ENCODE measurements around the gene MAPK12. TPM values are rescaled to one million over a fixed set of nuclear protein-coding genes. Genes with fewer than 3 reads are reported as not detected.

Gene MAPK12
- polyA plus RNA-seq, 1 donor from 2014 or later, result 36.7 TPM

GRCh38 chr22:50217543-50218152 is 43.8 kb downstream of the MAPK12 start:
- H3K79me2 ChIP-seq (replicated peaks; ENCODE audit: insufficient read depth, low read length), result no peaks in the 10 kb centered on the region
- H3K9me3 ChIP-seq (ENCODE audit: low read length), result no peaks in the 10 kb centered on the region
- H3K27me3 ChIP-seq (ENCODE audit: insufficient read depth, low read depth, low read length), result no peaks in the 10 kb centered on the region
- no peaks in the 10 kb centered on the region for H3K9me2 ChIP-seq (ENCODE audit: insufficient read depth, low read length)
- no peaks in the 10 kb centered on the region for H3K36me3 ChIP-seq (ENCODE audit: insufficient read depth, low read length)
- no peaks in the 10 kb centered on the region for H3F3A ChIP-seq (ENCODE audit: insufficient read depth, low read length, poor library complexity, severe bottlenecking)
- H3K27ac ChIP-seq (ENCODE audit: low read length), result no peak overlapping the region
- H3K4me3 ChIP-seq (ENCODE audit: low read length), result no peak overlapping the region
- H2AFZ ChIP-seq (ENCODE audit: low read depth, low read length), result no peak overlapping the region
- H3K9ac ChIP-seq (ENCODE audit: low read length), result no peak overlapping the region
- TF ChIP-seq, protein P1, sequence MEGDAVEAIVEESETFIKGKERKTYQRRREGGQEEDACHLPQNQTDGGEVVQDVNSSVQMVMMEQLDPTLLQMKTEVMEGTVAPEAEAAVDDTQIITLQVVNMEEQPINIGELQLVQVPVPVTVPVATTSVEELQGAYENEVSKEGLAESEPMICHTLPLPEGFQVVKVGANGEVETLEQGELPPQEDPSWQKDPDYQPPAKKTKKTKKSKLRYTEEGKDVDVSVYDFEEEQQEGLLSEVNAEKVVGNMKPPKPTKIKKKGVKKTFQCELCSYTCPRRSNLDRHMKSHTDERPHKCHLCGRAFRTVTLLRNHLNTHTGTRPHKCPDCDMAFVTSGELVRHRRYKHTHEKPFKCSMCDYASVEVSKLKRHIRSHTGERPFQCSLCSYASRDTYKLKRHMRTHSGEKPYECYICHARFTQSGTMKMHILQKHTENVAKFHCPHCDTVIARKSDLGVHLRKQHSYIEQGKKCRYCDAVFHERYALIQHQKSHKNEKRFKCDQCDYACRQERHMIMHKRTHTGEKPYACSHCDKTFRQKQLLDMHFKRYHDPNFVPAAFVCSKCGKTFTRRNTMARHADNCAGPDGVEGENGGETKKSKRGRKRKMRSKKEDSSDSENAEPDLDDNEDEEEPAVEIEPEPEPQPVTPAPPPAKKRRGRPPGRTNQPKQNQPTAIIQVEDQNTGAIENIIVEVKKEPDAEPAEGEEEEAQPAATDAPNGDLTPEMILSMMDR (IDR thresholded peaks at IDR 0.05; ENCODE audit: poor library complexity, severe bottlenecking), result no peak
- TF ChIP-seq MXI1 (conservative IDR thresholded peaks at IDR 0.05; ENCODE audit: poor library complexity, severe bottlenecking) (no peak), POLR2AphosphoS5 (IDR thresholded peaks at IDR 0.05) (no peak), SMC3 (conservative IDR thresholded peaks at IDR 0.05; ENCODE audit: poor library complexity) (no peak), EP300 (conservative IDR thresholded peaks at IDR 0.05; ENCODE audit: poor library complexity, severe bottlenecking) (no peak), RAD21 (conservative IDR thresholded peaks at IDR 0.05) (no peak), EZH2 (IDR thresholded peaks at IDR 0.05; ENCODE audit: borderline replicate concordance, insufficient read depth, low read length, poor library complexity, severe bottlenecking) (no peak), TAF1 (IDR thresholded peaks at IDR 0.05; ENCODE audit: low read depth) (no peak)
- TF ChIP-seq, protein P2, sequence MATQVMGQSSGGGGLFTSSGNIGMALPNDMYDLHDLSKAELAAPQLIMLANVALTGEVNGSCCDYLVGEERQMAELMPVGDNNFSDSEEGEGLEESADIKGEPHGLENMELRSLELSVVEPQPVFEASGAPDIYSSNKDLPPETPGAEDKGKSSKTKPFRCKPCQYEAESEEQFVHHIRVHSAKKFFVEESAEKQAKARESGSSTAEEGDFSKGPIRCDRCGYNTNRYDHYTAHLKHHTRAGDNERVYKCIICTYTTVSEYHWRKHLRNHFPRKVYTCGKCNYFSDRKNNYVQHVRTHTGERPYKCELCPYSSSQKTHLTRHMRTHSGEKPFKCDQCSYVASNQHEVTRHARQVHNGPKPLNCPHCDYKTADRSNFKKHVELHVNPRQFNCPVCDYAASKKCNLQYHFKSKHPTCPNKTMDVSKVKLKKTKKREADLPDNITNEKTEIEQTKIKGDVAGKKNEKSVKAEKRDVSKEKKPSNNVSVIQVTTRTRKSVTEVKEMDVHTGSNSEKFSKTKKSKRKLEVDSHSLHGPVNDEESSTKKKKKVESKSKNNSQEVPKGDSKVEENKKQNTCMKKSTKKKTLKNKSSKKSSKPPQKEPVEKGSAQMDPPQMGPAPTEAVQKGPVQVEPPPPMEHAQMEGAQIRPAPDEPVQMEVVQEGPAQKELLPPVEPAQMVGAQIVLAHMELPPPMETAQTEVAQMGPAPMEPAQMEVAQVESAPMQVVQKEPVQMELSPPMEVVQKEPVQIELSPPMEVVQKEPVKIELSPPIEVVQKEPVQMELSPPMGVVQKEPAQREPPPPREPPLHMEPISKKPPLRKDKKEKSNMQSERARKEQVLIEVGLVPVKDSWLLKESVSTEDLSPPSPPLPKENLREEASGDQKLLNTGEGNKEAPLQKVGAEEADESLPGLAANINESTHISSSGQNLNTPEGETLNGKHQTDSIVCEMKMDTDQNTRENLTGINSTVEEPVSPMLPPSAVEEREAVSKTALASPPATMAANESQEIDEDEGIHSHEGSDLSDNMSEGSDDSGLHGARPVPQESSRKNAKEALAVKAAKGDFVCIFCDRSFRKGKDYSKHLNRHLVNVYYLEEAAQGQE (IDR thresholded peaks at IDR 0.05; ENCODE audit: borderline replicate concordance), result no peak
- no peak overlapping the region for H3K4me2 ChIP-seq (ENCODE audit: low read length)
- H4K20me1 ChIP-seq (ENCODE audit: insufficient read depth), result no peaks in the 10 kb centered on the region

- H3K9ac ChIP-seq (ENCODE audit: low read length), result no peak overlapping the region
- H3K4me2 ChIP-seq (ENCODE audit: low read length), result no peak overlapping the region
- H2AFZ ChIP-seq (ENCODE audit: low read depth, low read length), result no peak overlapping the region
- H3K27ac ChIP-seq (ENCODE audit: low read length), result no peak overlapping the region
- no peak overlapping the region for H3K4me3 ChIP-seq (ENCODE audit: low read length)
- H3K9me3 ChIP-seq (ENCODE audit: low read length), result no peaks in the 10 kb centered on the region
- no peaks in the 10 kb centered on the region for H3K27me3 ChIP-seq (ENCODE audit: insufficient read depth, low read depth, low read length)
- H3K36me3 ChIP-seq (ENCODE audit: insufficient read depth, low read length), result no peaks in the 10 kb centered on the region
- no peaks in the 10 kb centered on the region for H3F3A ChIP-seq (ENCODE audit: insufficient read depth, low read length, poor library complexity, severe bottlenecking)
- no peak for TF ChIP-seq EZH2 (IDR thresholded peaks at IDR 0.05; ENCODE audit: borderline replicate concordance, insufficient read depth, low read length, poor library complexity, severe bottlenecking)
- no peak for TF ChIP-seq SMC3 (conservative IDR thresholded peaks at IDR 0.05; ENCODE audit: poor library complexity)
- no peak for TF ChIP-seq RAD21 (conservative IDR thresholded peaks at IDR 0.05)
- TF ChIP-seq POLR2AphosphoS5 (IDR thresholded peaks at IDR 0.05), result no peak
- TF ChIP-seq, protein P1 (IDR thresholded peaks at IDR 0.05; ENCODE audit: poor library complexity, severe bottlenecking), result no peak
- TF ChIP-seq, protein P2 (IDR thresholded peaks at IDR 0.05; ENCODE audit: borderline replicate concordance), result no peak
- TF ChIP-seq TAF1 (IDR thresholded peaks at IDR 0.05; ENCODE audit: low read depth), result no peak
- no peak for TF ChIP-seq MXI1 (conservative IDR thresholded peaks at IDR 0.05; ENCODE audit: poor library complexity, severe bottlenecking)
- no peak for TF ChIP-seq EP300 (conservative IDR thresholded peaks at IDR 0.05; ENCODE audit: poor library complexity, severe bottlenecking)
- no peaks in the 10 kb centered on the region for H4K20me1 ChIP-seq (ENCODE audit: insufficient read depth)
- H3K9me2 ChIP-seq (ENCODE audit: insufficient read depth, low read length), result no peaks in the 10 kb centered on the region
- no peaks in the 10 kb centered on the region for H3K79me2 ChIP-seq (replicated peaks; ENCODE audit: insufficient read depth, low read length)
These were observed 44.6 kb downstream of the MAPK12 start for GRCh38 chr22:50216684-50217520.
